GM19351 (cell line): ENCODE measurements around the gene CEP192.
"Not testable (repeated sequence)": the region's sequence is repeated elsewhere in the genome, so short reads cannot be mapped to it uniquely, and the experiment has no call there.

ENCODE experiments used
- ATAC-seq: cut with Tn5 transposase; IDR thresholded peaks from one replicate; pipeline ENCODE4 v1.9.1; 2021; ENCODE audit warnings: mild to moderate bottlenecking, moderate library complexity; ENCODE audit not compliant: unreplicated experiment

CEP192 gene

GRCh38 chr18:13028869-13029268 lies 37.7 kb downstream of the CEP192 start:
- ATAC-seq: no peak

- ATAC-seq: no peak
Observed at GRCh38 chr18:13032173-13032572, 41.0 kb downstream of the CEP192 start.

GRCh38 chr18:13035249-13035914 lies 44.2 kb downstream of the CEP192 start:
- ATAC-seq: no peak

DNA sequence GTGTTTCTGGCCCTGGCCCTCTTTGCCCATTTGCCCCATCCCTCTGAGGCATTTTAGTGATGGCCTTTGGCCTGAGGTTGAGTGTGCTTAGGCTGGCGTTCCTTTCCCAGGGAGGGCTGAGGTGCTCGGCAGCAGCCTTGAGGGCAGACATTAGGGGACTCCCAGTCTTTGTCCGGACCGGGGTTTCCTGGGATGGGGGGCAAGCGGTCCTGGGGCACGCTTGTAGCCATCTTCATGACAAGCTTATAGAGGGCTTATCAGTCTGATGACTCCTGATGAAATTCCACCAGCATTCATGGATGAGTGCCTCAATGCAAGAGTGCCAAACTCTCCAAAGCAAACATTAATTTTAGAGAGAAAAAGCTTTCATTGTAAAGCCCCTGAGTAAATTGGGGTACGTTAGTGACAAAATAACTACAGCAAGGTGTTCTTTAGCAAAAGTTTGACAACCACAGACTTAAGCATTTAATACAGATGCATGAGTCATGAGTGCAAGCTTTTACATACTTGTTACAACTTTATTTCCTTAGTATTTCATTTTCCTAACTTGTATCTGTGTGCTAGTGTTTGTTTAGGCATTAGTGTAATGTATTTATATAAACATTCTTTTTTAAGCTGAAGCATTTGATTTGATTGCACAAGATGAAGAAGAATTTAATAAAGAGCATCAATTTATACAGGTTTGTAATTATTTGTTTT lies 45.6 kb downstream of the CEP192 start:
- no peak for ATAC-seq

DNA sequence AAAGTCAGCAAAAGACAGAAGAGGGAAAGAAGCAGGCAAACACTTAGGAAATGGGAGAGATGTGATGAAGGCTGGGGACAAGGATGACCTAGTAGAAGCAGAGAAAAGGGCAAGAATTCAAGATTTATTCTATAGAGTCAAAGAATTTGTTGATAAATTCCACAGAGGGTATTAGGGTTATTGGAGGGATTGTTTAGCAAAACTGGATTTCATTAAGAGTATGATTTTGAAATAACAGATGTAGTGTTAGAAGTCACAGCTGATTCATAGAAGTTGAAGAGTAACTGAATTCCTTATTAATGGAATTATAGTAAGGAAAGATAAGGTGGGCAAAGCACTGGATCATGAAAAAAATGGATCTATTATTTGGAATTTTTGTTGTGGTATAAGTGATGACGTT lies 48.6 kb downstream of the CEP192 start:
- no peak for ATAC-seq

DNA sequence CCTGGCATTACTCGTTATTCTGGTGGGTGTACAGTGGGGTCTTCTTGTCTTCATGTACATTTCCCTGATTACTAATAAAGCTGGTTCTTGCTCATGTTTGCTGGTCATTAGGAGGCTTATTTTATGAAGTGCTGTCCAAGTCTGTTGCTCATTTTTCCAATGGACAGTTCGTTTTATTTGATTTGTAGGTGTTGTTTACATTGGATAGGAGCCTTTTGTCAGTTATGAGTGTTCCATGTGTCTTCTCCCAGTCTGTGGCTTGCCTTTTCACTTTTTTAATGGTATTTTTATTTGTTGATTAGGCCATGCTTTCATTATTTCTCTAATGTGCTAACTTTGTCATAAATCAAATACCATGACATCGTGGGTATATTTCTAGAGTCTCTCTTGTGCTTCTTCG lies 51.9 kb downstream of the CEP192 start:
- ATAC-seq: no peak

DNA sequence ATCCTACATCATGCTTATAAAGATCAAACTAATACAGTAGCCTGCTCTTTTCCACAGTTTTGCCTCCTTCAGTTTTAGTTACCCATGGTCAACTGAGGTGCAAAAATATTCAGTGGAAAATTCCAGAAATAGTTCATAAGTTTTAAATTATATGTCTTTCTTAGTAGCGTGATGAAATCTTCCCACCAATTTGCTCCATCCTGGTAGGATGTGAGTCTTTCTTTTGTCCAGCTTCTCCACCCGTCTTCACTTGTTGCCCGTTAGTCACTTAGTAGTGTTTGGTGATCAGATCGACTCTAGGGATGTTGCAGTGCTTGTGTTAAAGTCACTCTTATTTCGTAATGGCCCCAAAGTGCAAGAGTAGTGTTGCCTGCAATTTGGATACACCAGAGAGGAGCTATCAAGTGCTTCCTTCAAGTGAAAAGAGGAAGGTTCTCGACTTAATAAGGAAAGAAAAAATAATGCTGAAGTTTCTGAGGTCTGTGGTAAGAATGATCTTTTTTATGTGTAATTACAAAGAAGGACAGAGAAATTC lies 57.0 kb downstream of the CEP192 start:
- ATAC-seq: no peak

DNA sequence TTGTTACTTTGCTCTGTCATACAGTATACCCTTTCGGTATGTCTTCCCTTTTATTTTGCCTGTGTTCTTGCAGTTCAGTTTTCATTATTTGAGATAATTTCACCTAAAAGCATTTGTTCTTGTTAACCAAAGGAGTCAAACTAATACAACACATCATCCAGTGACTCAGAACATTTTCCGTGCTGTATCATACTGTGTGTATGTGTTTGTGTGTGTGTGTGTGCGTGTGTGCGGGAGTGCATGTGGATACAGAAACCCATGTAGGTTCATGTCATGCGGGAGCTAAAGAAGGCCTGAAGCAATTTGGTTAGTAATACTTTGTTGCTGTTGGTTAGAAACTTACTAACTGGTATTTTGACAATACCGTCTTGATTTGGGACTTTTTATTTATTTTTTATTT lies 60.0 kb downstream of the CEP192 start:
- no peak for ATAC-seq

GRCh38 chr18:13051950-13052349 lies 60.8 kb downstream of the CEP192 start:
- ATAC-seq: no peak

- no peak for ATAC-seq
Observed at GRCh38 chr18:13054336-13054735, 63.2 kb downstream of the CEP192 start.

DNA sequence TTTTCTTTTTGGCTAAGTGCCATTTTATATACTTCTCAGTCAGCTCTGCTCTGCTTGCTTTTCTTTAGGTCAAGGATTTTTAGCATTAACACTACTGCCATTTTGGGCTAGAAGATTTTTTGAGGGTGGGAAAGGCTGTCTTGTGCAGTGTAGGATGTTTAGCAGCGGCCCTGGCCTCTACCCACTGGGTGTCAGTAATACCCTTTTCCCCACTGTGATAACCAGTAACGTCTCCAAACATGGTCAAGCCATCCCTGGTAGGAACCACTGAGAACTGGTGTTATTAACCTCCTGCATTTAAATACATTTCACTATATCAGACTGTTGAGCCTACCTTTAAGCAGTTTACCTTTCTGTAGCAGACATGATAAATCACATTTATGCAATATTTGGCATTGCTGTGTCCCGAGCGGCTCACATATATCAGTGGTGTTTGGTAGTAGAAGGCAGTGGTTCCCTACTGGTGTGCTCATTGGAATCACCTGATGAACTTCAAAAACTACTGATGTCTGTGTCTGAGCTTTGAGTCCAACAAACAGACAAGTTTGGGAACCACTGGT lies 70.5 kb downstream of the CEP192 start:
- ATAC-seq: no peak

GRCh38 chr18:13067124-13067523 lies 76.0 kb downstream of the CEP192 start:
- no peak for ATAC-seq

DNA sequence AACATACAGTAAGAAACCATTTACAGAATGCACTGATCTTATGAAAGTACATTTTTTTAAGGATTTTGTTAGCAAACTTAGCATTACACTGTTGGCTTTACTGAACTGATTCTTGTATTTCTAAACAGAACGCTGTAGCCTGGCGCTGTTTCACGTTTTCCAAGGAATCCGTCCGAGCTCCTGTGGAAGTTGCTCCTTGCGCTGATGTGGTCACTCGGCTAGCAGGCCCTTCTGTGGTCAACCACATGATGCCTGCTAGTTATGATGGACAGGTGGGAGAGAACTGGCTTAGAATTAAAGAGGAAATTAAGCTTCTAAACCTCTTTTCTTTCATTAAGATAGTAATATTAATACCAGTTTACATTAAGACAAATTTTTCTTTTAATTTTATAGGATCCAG lies 76.8 kb downstream of the CEP192 start:
- no peak for ATAC-seq

DNA sequence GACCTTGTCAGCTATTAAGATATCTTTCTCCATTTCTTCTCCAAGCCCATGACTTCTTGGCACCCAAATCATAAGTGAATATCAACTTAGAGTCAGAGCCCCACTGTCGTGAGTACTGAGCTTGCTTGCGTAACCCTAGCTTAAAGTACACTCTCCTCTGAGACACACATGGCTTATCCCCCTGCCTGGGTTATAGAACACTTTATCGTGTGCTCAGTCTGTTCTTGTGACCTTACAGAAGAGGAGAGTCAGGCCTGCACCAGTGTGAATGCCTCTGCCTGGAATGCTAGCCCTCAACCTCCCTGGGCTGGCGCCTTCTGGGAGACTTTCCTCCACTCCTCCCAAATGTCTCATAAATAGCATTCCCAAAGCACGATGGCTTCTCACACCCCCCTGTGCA lies 79.3 kb downstream of the CEP192 start:
- ATAC-seq: no peak

- ATAC-seq: no peak
Observed at GRCh38 chr18:13076886-13077285, 85.7 kb downstream of the CEP192 start.

- ATAC-seq: no peak
Observed at GRCh38 chr18:13077473-13077872, 86.3 kb downstream of the CEP192 start.

GRCh38 chr18:13078065-13078464 lies 86.9 kb downstream of the CEP192 start:
- not testable (repeated sequence) for ATAC-seq

GRCh38 chr18:13086906-13087305 lies 95.7 kb downstream of the CEP192 start:
- no peak for ATAC-seq

- no peak for ATAC-seq
Observed at GRCh38 chr18:13095466-13095865, 104.3 kb downstream of the CEP192 start.

DNA sequence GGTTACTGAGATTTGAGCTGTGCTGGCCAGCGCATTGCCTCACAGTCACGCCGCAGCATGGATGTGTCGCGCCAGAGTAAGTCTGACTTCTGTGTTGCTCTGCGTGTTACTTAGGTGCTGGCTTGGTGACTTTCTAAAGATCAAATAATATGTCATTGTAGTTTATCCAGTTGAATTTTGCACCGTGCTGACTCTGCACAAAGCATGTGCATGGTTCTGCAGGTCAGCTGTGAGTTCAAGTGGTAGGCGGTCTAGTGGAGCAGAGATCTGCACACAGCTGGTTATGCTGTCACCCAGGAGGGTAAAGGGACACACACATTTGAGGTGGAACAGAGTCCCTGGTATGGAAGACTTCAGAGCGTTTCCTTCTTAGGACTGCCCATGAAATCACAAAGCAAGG lies 105.1 kb downstream of the CEP192 start:
- no peak for ATAC-seq

DNA sequence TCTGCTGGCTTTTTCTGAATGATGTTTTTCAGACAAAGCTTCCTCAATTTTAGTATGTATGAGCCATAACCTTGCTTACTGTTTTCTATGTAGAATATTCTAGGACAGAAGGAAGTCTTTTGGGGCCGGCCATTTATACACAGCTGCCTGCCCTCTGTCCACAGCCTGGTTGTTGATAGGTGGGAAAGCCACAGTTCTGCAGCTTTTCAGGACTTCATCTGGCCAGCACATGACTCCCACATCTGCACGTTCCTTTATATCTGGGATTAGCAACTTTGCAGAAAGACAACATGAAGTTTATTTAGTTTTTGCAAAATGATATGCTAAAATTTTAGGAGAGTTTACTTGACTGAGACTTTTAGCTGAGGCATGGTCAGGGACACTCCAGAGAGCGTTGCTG lies 105.6 kb downstream of the CEP192 start:
- ATAC-seq: no peak

GRCh38 chr18:13098104-13098503 lies 106.9 kb downstream of the CEP192 start:
- ATAC-seq: not testable (repeated sequence)
